GM19395 (cell line): ENCODE measurements around the gene PDZRN4.
"Not testable (repeated sequence)": the region's sequence is repeated elsewhere in the genome, so short reads cannot be mapped to it uniquely, and the experiment has no call there.

Source experiments
- ATAC-seq: cut with Tn5 transposase; IDR thresholded peaks from one replicate; pipeline ENCODE4 v1.9.1; 2021; ENCODE audit warnings: mild to moderate bottlenecking, moderate library complexity; ENCODE audit not compliant: unreplicated experiment

The PDZRN4 gene

GRCh38 chr12:41615174-41615573, 427.1 kb downstream of the PDZRN4 start:
- ATAC-seq: not testable (repeated sequence)

DNA sequence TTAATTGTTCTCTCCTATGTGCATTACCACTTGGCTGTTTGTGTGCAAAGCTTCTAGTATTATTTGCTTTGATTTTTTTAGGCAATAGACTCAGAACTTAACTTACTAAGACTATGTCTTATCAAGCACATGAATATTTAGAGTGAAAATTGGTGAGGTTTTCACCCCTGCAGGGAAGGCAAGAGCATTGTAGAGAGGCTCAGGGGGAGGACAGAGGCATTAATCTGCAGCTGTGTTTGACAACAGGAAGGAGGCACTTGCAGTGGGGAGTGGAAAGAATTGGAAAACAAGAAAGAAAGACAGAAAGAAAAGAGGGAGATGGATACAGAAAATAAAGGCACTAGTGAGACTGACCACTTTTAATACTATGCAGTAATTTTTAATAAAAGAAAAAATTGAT, 431.6 kb downstream of the PDZRN4 start:
- no peak for ATAC-seq

- ATAC-seq: no peak
Measured at GRCh38 chr12:41621291-41621690, 433.2 kb downstream of the PDZRN4 start.
